Tibial nerve (tissue), 3 donors: Measurements from ENCODE around the gene THYN1.

Experiments used
- CTCF ChIP-seq, 5 experiments: fragments of 200-600 bp in 3 of 5; fragments of 450-650 bp in 2 of 5; sonication (generic) in 3 of 5; IDR thresholded peaks; one replicate each; pipeline ENCODE4 v1.5.1; 2016 to 2019; ENCODE audit warnings: antibody characterized with exemption in 5 of 5, mild to moderate bottlenecking in 3 of 5, moderate library complexity in 2 of 5
- POLR2A ChIP-seq, 2 donors: fragments of 450-650 bp; IDR thresholded peaks; one replicate each; pipeline ENCODE4 v1.6.1; 2017; ENCODE audit warnings: antibody characterized with exemption in 2 of 2, mild to moderate bottlenecking in 2 of 2, moderate library complexity in 2 of 2

GRCh38 chr11:134260983-134261382 is 7.8 kb upstream of the THYN1 start:
- TF ChIP-seq POLR2A (IDR thresholded peaks at IDR 0.05), result no peak
- no peak for TF ChIP-seq CTCF (IDR thresholded peaks at IDR 0.05)
